Measurements from ENCODE around the gene SLC40A1. TPM values are rescaled to one million over a fixed set of nuclear protein-coding genes. Genes with fewer than 3 reads are reported as not detected.

Gene SLC40A1
- total and polyA plus RNA-seq, 10 of the 15 experiments (the other 5 are each of a cell fraction or from before 2014, with no cell fraction given), result 0.01 to 0.38 (median 0.08) TPM; not detected in 7

- no peak for TF ChIP-seq BCLAF1 (IDR thresholded peaks at IDR 0.05)
Observed at GRCh38 chr2:189538402-189538801, 42.2 kb downstream of the SLC40A1 start (continued).

GRCh38 chr2:189536830-189537229 lies 43.8 kb downstream of the SLC40A1 start:
- SMC1A ChIA-PET (ENCODE audit: uncharacterized antibody, unreplicated experiment), result interaction anchor here (0.7 to 1.3 kb wide), 3 partner anchors 10 to 56 kb away, joined by 3 to 5 read pairs (median 5); no protein-coding TSS in a partner anchor

More at GRCh38 chr2:189536830-189537229, 43.8 kb downstream of the SLC40A1 start:
- H3K4me2 ChIP-seq (ENCODE audit: control insufficient read depth, insufficient read depth), result no peak overlapping the region
- no peaks in the 10 kb centered on the region for H3K36me3 ChIP-seq (ENCODE audit: control insufficient read depth in 2 of 2, insufficient read depth in 2 of 2, low read length in 1 of 2)
- no peak overlapping the region for H2AFZ ChIP-seq (ENCODE audit: control insufficient read depth, low read depth, low read length)
- H3K27me3 ChIP-seq (replicated peaks in 1 of 2; ENCODE audit: control insufficient read depth in 2 of 2, insufficient read depth in 2 of 2, low read length in 1 of 2), result no peaks in the 10 kb centered on the region
- H3K9ac ChIP-seq (ENCODE audit: control insufficient read depth, insufficient read depth, low read length), result no peak overlapping the region
- no TSS peak for BruUV-seq (replicated peaks)
- intact Hi-C loops (cut with micrococcal nuclease; ENCODE audit: unreplicated experiment) (no loop called here), in situ Hi-C loops (cut with MboI) (no loop called here)
- H3K4me3 ChIP-seq, result no peak overlapping the region
- DNase-seq (ENCODE audit: low read depth, low spot score), result no peak
- no peak for ATAC-seq
- H3K4me1 ChIP-seq (ENCODE audit: control insufficient read depth, insufficient read depth, low read length), result no peaks in the 10 kb centered on the region
- no peak for FAIRE-seq
- H3K9me3 ChIP-seq (replicated peaks; ENCODE audit: control insufficient read depth, insufficient read depth, low read length), result no peaks in the 10 kb centered on the region
- CTCF ChIA-PET, result interaction anchor here (0.7 kb wide), 1 partner anchor 36 kb away, joined by 4 read pairs; no protein-coding TSS in a partner anchor
- 10% methylated on average over 3 of the region's 3 CpGs for WGBS (ENCODE audit: insufficient coverage, insufficient replicate concordance, low lambda C conversion rate, missing lambda C conversion rate)
- H4K20me1 ChIP-seq (ENCODE audit: control insufficient read depth, insufficient read depth), result no peaks in the 10 kb centered on the region
- RAD21 ChIA-PET (ENCODE audit: unreplicated experiment), result no interaction called here
- TF ChIP-seq SPI1 (IDR thresholded peaks at IDR 0.05; ENCODE audit: borderline replicate concordance, insufficient read depth, low read depth, low read length) (no peak), ZNF274 (IDR thresholded peaks at IDR 0.05; ENCODE audit: insufficient read depth, insufficient read length) (no peak), BRCA1 (IDR thresholded peaks at IDR 0.05; ENCODE audit: low read depth, low read length) (no peak), YY1 (IDR thresholded peaks at IDR 0.05; ENCODE audit: low read depth, low read length) (no peak), TAF1 (IDR thresholded peaks at IDR 0.05; ENCODE audit: borderline replicate concordance, low read depth, low read length) (no peak), ATF7 (IDR thresholded peaks at IDR 0.05; ENCODE audit: low read depth) (no peak), RELA (IDR thresholded peaks at IDR 0.05; ENCODE audit: borderline replicate concordance, partially characterized antibody) (no peak), NRF1 (conservative IDR thresholded peaks at IDR 0.05; ENCODE audit: low read depth, low read length) (no peak), ZNF207 (IDR thresholded peaks at IDR 0.05; ENCODE audit: borderline replicate concordance) (no peak), GATAD2B (conservative IDR thresholded peaks at IDR 0.05; ENCODE audit: low read depth) (no peak), SMAD1 (IDR thresholded peaks at IDR 0.05; ENCODE audit: low read depth, partially characterized antibody) (no peak), KDM1A (IDR thresholded peaks at IDR 0.05; ENCODE audit: borderline replicate concordance) (no peak), HDGF (IDR thresholded peaks at IDR 0.05) (no peak), IKZF1 (conservative IDR thresholded peaks at IDR 0.05) (no peak)
- POLR2A ChIA-PET, result no interaction called here
- no peak overlapping the region for H3K27ac ChIP-seq (ENCODE audit: control insufficient read depth, insufficient read depth)
- no peaks in the 10 kb centered on the region for H3K79me2 ChIP-seq (ENCODE audit: control insufficient read depth, insufficient read depth, low read length)

Data from GM12878 (cell line).